NCI-H2107 (cell line): ENCODE measurements around the gene ACTMAP.
A peak's percentile ranks its signal among the peaks of the same experiment; 100 is the strongest.

Source experiments
- DNase-seq: peaks from one replicate; lab custom pipeline; 2025; lab: John Stamatoyannopoulos, UW

The ACTMAP gene

GRCh38 chr19:40718774-40719391 is 31.4 kb downstream of the ACTMAP start:
- DNase-seq = peak; percentile 9

- no peak for DNase-seq
Observed at GRCh38 chr19:40717880-40718773, 32.1 kb downstream of the ACTMAP start.

GRCh38 chr19:40717325-40717879 is 32.9 kb downstream of the ACTMAP start:
- no peak for DNase-seq

GRCh38 chr19:40716482-40717324 is 33.6 kb downstream of the ACTMAP start, which contains the start of the genes COQ8B and ITPKC:
TSS of gene COQ8B (minus strand) at chr19:40716886. CDS start at chr19:40714632, 2,254 bp downstream.
TSS of gene ITPKC (plus strand) at chr19:40717112. CDS start at chr19:40717136, 24 bp downstream.
- DNase-seq = peak; percentile 87

- DNase-seq = no peak
Observed at GRCh38 chr19:40716031-40716481, 34.2 kb downstream of the ACTMAP start.

GRCh38 chr19:40714441-40715299 is 35.6 kb downstream of the ACTMAP start:
- DNase-seq = peak; percentile 86

GRCh38 chr19:40713939-40714338 is 36.3 kb downstream of the ACTMAP start:
- DNase-seq = no peak

GRCh38 chr19:40709817-40710216 is 40.5 kb downstream of the ACTMAP start:
- no peak for DNase-seq

- DNase-seq = no peak
Observed at GRCh38 chr19:40707615-40708014, 42.7 kb downstream of the ACTMAP start.

- DNase-seq = no peak
Observed at GRCh38 chr19:40705950-40706619, 44.2 kb downstream of the ACTMAP start.

GRCh38 chr19:40705362-40705651 is 45.0 kb downstream of the ACTMAP start:
- no peak for DNase-seq

GRCh38 chr19:40704491-40705361 is 45.6 kb downstream of the ACTMAP start:
- DNase-seq = no peak

GRCh38 chr19:40703029-40703755 is 47.1 kb downstream of the ACTMAP start:
- no peak for DNase-seq

GRCh38 chr19:40702337-40703012 is 47.8 kb downstream of the ACTMAP start:
- DNase-seq = no peak

GRCh38 chr19:40701758-40702157 is 48.5 kb downstream of the ACTMAP start:
- DNase-seq = no peak

GRCh38 chr19:40700083-40700482 is 50.2 kb downstream of the ACTMAP start:
- no peak for DNase-seq

- no peak for DNase-seq
Observed at GRCh38 chr19:40697007-40697406, 53.3 kb downstream of the ACTMAP start.

GRCh38 chr19:40695881-40696280 is 54.4 kb downstream of the ACTMAP start:
- no peak for DNase-seq
